Neural progenitor cell (in vitro differentiated cells): Measurements from ENCODE around the gene CEP85. TPM values are rescaled to one million over a fixed set of nuclear protein-coding genes. Genes with fewer than 3 reads are reported as not detected.

Source experiments
- DNase-seq: peaks from one replicate; pipeline ENCODE4 v3.0.0-alpha.2; 2016; ENCODE audit warnings: low spot score
- H2AFZ ChIP-seq: fragments of 200-600 bp; sonication (generic); replicated peaks from 2 replicates; pipeline ENCODE4 v1.6.1; 2016; ENCODE audit warnings: antibody characterized with exemption
- H3F3A ChIP-seq: fragments of 200-600 bp; sonication (generic); 2 replicates; pipeline ENCODE4 v1.6.1; 2016; ENCODE audit warnings: antibody characterized with exemption, low read depth
- H3K27ac ChIP-seq: fragments of 200-600 bp; sonication (generic); 2 replicates; pipeline ENCODE4 v1.5.1; 2016; ENCODE audit warnings: mild to moderate bottlenecking
- H3K27me3 ChIP-seq: fragments of 200-600 bp; sonication (generic); 2 replicates; pipeline ENCODE4 v1.6.1; 2016; ENCODE audit warnings: mild to moderate bottlenecking, moderate library complexity
- H3K36me3 ChIP-seq: fragments of 200-600 bp; sonication (generic); 2 replicates; pipeline ENCODE4 v1.5.1; 2016
- H3K4me1 ChIP-seq: fragments of 200-600 bp; sonication (generic); 2 replicates; pipeline ENCODE4 v1.6.1; 2016; ENCODE audit warnings: mixed run types
- H3K4me2 ChIP-seq: fragments of 200-600 bp; sonication (generic); 2 replicates; pipeline ENCODE4 v1.6.1; 2016
- H3K4me3 ChIP-seq: fragments of 200-600 bp; sonication (generic); 2 replicates; pipeline ENCODE4 v1.5.1; 2016
- H3K79me2 ChIP-seq: fragments of 200-600 bp; sonication (generic); 2 replicates; pipeline ENCODE4 v1.6.1; 2016; ENCODE audit warnings: low read depth
- H3K9ac ChIP-seq: fragments of 200-600 bp; sonication (generic); 2 replicates; pipeline ENCODE4 v1.6.1; 2016
- H3K9me3 ChIP-seq: fragments of 200-600 bp; sonication (generic); 2 replicates; pipeline ENCODE4 v1.5.1; 2016; ENCODE audit warnings: low read depth
- H4K20me1 ChIP-seq: fragments of 200-600 bp; sonication (generic); 2 replicates; pipeline ENCODE4 v1.6.1; 2016; ENCODE audit warnings: low read depth
- H3K27ac Mint-ChIP-seq: 3 replicates; pipeline ENCODE4 v1.8.0; 2021; ENCODE audit warnings: mixed read lengths
- H3K27me3 Mint-ChIP-seq: 2 replicates; pipeline ENCODE4 v1.8.0; 2022; ENCODE audit warnings: low read depth, mild to moderate bottlenecking, inconsistent platforms, moderate library complexity, mixed read lengths; ENCODE audit not compliant: insufficient read depth
- H3K36me3 Mint-ChIP-seq: 3 replicates; pipeline ENCODE4 v1.8.0; 2021; ENCODE audit warnings: mixed read lengths
- H3K4me1 Mint-ChIP-seq: 3 replicates; pipeline ENCODE4 v1.8.0; 2021; ENCODE audit warnings: mixed read lengths
- H3K4me3 Mint-ChIP-seq: 3 replicates; pipeline ENCODE4 v1.8.0; 2021; ENCODE audit warnings: mild to moderate bottlenecking, moderate library complexity, mixed read lengths
- H3K9me3 Mint-ChIP-seq: 3 replicates; pipeline ENCODE4 v1.8.0; 2020; ENCODE audit warnings: mixed read lengths
- EZH2 ChIP-seq: fragments of 200-600 bp; sonication (generic); IDR thresholded peaks from 2 replicates; pipeline ENCODE4 v1.6.1; 2017; ENCODE audit warnings: antibody characterized with exemption, mild to moderate bottlenecking, moderate library complexity
- EZH2phosphoT487 ChIP-seq: fragments of 200-600 bp; sonication (generic); IDR thresholded peaks from 2 replicates; pipeline ENCODE4 v1.6.1; 2017; ENCODE audit warnings: antibody characterized with exemption
- total RNA-seq: library from RNA; depleted of rRNA; stranded (reverse); fragments of >200 nt; gene quantifications from 2 replicates; pipeline ENCODE4 v1.2.3, GENCODE V29; 2015; ENCODE audit warnings: low replicate concordance
- TF ChIP-seq, protein P1 (sequence below): fragments of 200-600 bp; sonication (generic); IDR thresholded peaks from 2 replicates; pipeline ENCODE4 v1.5.1; 2017; ENCODE audit warnings: antibody characterized with exemption, mild to moderate bottlenecking

The CEP85 gene
- total RNA-seq, 1 donor from 2014 or later: 41.4 TPM

DNA sequence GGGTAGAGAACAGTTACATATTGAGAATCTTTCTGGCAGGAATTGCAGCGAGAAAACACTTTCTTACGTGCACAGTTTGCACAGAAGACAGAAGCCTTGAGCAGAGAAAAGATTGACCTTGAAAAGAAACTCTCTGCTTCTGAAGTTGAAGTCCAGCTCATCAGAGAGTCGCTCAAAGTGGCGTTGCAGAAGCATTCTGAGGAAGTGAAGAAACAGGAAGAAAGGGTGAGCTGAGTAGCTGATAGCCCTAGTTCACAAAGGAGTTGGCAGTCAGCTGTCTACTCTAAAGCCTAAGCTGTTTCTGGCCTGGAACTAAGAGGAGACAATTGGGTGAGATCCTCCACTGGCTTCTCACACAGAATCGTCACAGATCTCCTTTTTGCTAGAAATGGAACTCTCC is 25.6 kb downstream of the CEP85 start:
- no peak overlapping the region for H3K27ac ChIP-seq
- no peak overlapping the region for H3K27ac Mint-ChIP-seq
- peaks cover 4% of the 10 kb centered on the region for H3F3A ChIP-seq
- no peaks in the 10 kb centered on the region for H3K27me3 ChIP-seq
- H3K4me3 Mint-ChIP-seq: no peak overlapping the region
- peaks cover 4% of the 10 kb centered on the region for H3K36me3 ChIP-seq
- no peaks in the 10 kb centered on the region for H3K4me1 Mint-ChIP-seq
- no peaks in the 10 kb centered on the region for H4K20me1 ChIP-seq
- no peaks in the 10 kb centered on the region for H3K4me1 ChIP-seq
- no peak overlapping the region for H3K4me2 ChIP-seq
- peaks cover 56% of the 10 kb centered on the region for H3K36me3 Mint-ChIP-seq
- no peak for DNase-seq
- no peaks in the 10 kb centered on the region for H3K9me3 Mint-ChIP-seq
- H3K27me3 Mint-ChIP-seq: peaks cover 6% of the 10 kb centered on the region
- TF ChIP-seq, protein P1, sequence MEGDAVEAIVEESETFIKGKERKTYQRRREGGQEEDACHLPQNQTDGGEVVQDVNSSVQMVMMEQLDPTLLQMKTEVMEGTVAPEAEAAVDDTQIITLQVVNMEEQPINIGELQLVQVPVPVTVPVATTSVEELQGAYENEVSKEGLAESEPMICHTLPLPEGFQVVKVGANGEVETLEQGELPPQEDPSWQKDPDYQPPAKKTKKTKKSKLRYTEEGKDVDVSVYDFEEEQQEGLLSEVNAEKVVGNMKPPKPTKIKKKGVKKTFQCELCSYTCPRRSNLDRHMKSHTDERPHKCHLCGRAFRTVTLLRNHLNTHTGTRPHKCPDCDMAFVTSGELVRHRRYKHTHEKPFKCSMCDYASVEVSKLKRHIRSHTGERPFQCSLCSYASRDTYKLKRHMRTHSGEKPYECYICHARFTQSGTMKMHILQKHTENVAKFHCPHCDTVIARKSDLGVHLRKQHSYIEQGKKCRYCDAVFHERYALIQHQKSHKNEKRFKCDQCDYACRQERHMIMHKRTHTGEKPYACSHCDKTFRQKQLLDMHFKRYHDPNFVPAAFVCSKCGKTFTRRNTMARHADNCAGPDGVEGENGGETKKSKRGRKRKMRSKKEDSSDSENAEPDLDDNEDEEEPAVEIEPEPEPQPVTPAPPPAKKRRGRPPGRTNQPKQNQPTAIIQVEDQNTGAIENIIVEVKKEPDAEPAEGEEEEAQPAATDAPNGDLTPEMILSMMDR: no peak
- TF ChIP-seq EZH2 (no peak), EZH2phosphoT487 (no peak)
- H3K4me3 ChIP-seq: no peak overlapping the region
- H3K9me3 ChIP-seq: no peaks in the 10 kb centered on the region
- no peak overlapping the region for H3K9ac ChIP-seq
- no peak overlapping the region for H2AFZ ChIP-seq
- H3K79me2 ChIP-seq: peaks cover 4% of the 10 kb centered on the region

DNA sequence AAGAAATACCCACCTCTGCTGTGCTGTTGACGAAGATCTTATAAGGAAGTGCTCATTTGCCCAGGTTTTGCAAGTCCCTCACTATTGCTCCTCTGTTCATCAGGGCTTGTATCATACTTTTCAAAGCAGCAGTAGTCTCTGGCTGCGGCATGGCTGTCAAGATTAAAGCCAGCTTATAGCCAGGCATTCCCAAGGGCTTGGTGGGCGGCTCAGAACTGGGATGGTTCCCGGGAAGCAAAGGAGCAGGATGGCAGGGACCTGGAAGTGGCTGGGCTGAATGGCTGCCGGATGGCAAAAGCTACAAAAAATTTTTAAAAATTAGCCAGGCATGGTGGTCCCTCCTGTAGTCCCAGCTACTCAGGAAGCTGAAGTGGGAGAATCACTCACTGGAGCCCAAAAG is 29.2 kb downstream of the CEP85 start:
- H2AFZ ChIP-seq: no peak overlapping the region
- H3K9ac ChIP-seq: no peak overlapping the region
- TF ChIP-seq EZH2: no peak
- TF ChIP-seq, protein P1: no peak
- no peak for TF ChIP-seq EZH2phosphoT487
- H3K4me1 ChIP-seq: no peaks in the 10 kb centered on the region
- H4K20me1 ChIP-seq: no peaks in the 10 kb centered on the region
- Mint-ChIP-seq H3K27me3 (no peaks in the 10 kb centered on the region), H3K4me1 (no peaks in the 10 kb centered on the region), H3K27ac (no peak overlapping the region), H3K4me3 (no peak overlapping the region), H3K36me3 (peaks cover 47% of the 10 kb centered on the region), H3K9me3 (no peaks in the 10 kb centered on the region)
- no peak overlapping the region for H3K27ac ChIP-seq
- peaks cover 4% of the 10 kb centered on the region for H3F3A ChIP-seq
- no peaks in the 10 kb centered on the region for H3K27me3 ChIP-seq
- no peak for DNase-seq
- no peak overlapping the region for H3K4me3 ChIP-seq
- no peaks in the 10 kb centered on the region for H3K36me3 ChIP-seq
- no peaks in the 10 kb centered on the region for H3K9me3 ChIP-seq
- H3K79me2 ChIP-seq: no peaks in the 10 kb centered on the region
- H3K4me2 ChIP-seq: no peak overlapping the region

DNA sequence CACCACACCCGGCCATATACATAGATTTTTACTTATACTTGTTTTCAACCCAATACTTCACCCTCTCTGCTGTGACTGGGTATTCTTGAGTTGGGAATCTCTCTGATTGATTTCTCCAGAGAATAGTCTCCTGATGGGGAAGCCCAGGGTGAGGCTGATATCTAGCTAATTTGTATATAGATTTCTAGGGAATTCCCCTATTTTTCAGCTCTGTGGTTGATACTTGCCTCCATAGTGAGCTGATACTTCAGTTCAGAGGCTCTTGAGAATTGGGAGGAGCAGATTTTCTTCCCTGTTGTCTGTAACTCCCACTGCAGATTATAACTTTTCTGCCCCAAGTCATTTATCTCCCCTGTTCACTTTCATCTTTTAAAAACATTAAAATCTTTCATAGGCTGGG is 31.4 kb downstream of the CEP85 start:
- Mint-ChIP-seq H3K4me3 (no peak overlapping the region), H3K9me3 (peaks cover 2% of the 10 kb centered on the region), H3K36me3 (peaks cover 52% of the 10 kb centered on the region), H3K27me3 (no peaks in the 10 kb centered on the region), H3K27ac (no peak overlapping the region), H3K4me1 (no peaks in the 10 kb centered on the region)
- Histone ChIP-seq H3K4me2 (no peak overlapping the region), H4K20me1 (no peaks in the 10 kb centered on the region), H2AFZ (no peak overlapping the region), H3K79me2 (no peaks in the 10 kb centered on the region), H3K4me1 (no peaks in the 10 kb centered on the region), H3K4me3 (no peak overlapping the region), H3K27ac (no peak overlapping the region), H3K9ac (no peak overlapping the region), H3K27me3 (no peaks in the 10 kb centered on the region), H3K9me3 (no peaks in the 10 kb centered on the region), H3K36me3 (no peaks in the 10 kb centered on the region), H3F3A (peaks cover 4% of the 10 kb centered on the region)
- no peak for DNase-seq
- no peak for TF ChIP-seq EZH2phosphoT487
- TF ChIP-seq EZH2: no peak
- TF ChIP-seq, protein P1: no peak
